DMS 273 (cell line): ENCODE results near the gene PNPO.

Experiments
- DNase-seq: peaks from one replicate; lab custom pipeline; 2025; ENCODE audit not compliant: unreplicated experiment; lab: John Stamatoyannopoulos, UW

Gene PNPO

DNA sequence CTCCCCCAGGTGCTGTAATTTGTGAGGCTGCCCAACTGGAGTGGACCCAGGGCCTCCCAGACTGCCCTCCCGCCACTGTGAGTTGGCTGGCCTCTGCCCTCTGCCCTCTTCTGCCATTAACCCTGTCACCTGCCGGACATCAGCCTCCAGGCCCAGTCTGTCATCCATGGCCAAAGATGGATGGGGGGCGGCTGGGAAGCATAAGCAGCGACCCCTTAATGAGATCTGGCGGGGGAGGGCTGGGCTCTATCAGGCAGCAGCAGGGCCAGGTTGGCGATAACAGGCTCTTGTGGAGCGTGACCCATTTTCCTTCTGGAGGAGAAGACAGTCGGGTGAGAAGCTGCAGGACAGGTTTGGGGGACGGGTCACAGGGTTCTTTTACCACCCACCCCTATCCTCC is 54.8 kb downstream of the PNPO start:
- no peak for DNase-seq

DNA sequence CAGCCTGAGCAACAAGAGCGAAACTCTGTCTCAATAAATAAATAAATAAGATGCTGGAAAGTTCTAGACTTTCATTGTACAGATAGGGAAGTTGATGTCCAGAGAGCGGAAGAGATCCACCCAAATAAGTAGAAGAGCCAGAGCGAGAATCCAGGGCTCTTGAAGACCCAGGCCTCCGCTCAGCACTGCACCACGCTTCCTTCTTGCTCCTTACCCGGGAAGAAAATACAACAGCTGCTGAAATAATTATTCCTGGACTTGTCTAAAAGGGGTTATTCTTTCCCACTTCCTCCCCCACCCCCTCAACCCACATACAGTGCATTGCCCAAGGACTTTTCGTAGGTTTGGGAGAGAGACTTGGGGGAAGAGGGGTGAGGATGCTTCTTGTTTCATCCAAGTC is 56.2 kb downstream of the PNPO start:
- DNase-seq: no peak

DNA sequence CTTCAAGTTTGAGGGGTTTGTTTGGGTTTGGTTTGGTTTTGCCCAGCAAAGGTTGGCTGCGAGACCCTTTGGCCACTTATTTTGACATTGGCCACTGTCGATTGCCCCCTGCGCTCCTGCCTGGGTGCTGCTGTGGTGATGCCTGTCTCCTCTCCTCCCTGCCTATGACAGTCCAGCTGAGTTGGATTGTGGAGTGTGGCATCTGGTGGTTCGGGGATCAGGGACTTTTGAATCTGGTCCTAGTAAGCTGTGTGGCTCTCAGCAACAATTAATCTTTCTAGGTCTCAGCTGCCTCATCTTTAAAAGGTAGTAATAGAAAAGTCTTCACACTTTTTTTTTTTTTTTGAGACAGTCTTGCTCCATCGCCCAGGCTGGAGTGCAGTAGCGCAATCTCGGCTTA is 56.7 kb downstream of the PNPO start:
- no peak for DNase-seq
